Stromal cell of bone marrow (primary cell): ENCODE results near the gene LMF1.
"Not testable (repeated sequence)": the region's sequence is repeated elsewhere in the genome, so short reads cannot be mapped to it uniquely, and the experiment has no call there.

Experiments
- DNase-seq: peaks from one replicate; pipeline ENCODE4 v3.0.0-alpha.2; 2012; ENCODE audit warnings: low read depth

Gene LMF1

GRCh38 chr16:947922-948303, 22.9 kb downstream of the LMF1 start:
- not testable (repeated sequence) for DNase-seq

- no peak for DNase-seq
These were observed 23.4 kb downstream of the LMF1 start for GRCh38 chr16:947255-947921.

- no peak for DNase-seq
These were observed 24.8 kb downstream of the LMF1 start for GRCh38 chr16:946048-946395.

GRCh38 chr16:945271-946047, 25.3 kb downstream of the LMF1 start:
- DNase-seq: no peak

- DNase-seq: no peak
These were observed 26.8 kb downstream of the LMF1 start for GRCh38 chr16:943971-944370.

- DNase-seq: no peak
These were observed 28.2 kb downstream of the LMF1 start for GRCh38 chr16:942436-943060.

GRCh38 chr16:939941-940340, 30.8 kb downstream of the LMF1 start:
- no peak for DNase-seq

- no peak for DNase-seq
These were observed 31.5 kb downstream of the LMF1 start for GRCh38 chr16:939311-939710.

GRCh38 chr16:938752-939151, 32.0 kb downstream of the LMF1 start:
- DNase-seq: no peak

GRCh38 chr16:938136-938535, 32.6 kb downstream of the LMF1 start:
- no peak for DNase-seq

GRCh38 chr16:937723-938122, 33.1 kb downstream of the LMF1 start:
- DNase-seq: no peak

GRCh38 chr16:937311-937710, 33.5 kb downstream of the LMF1 start:
- DNase-seq: no peak

GRCh38 chr16:935684-936083, 35.1 kb downstream of the LMF1 start:
- DNase-seq: no peak

- DNase-seq: no peak
These were observed 36.6 kb downstream of the LMF1 start for GRCh38 chr16:934178-934577.

- no peak for DNase-seq
These were observed 37.2 kb downstream of the LMF1 start for GRCh38 chr16:933581-933980.

- no peak for DNase-seq
These were observed 37.9 kb downstream of the LMF1 start for GRCh38 chr16:932831-933330.

GRCh38 chr16:931626-932500, 38.9 kb downstream of the LMF1 start:
- DNase-seq: no peak

- no peak for DNase-seq
These were observed 39.6 kb downstream of the LMF1 start for GRCh38 chr16:931171-931570.

- no peak for DNase-seq
These were observed 40.3 kb downstream of the LMF1 start for GRCh38 chr16:930511-930910.

- no peak for DNase-seq
These were observed 40.7 kb downstream of the LMF1 start for GRCh38 chr16:930076-930475.

GRCh38 chr16:929227-930073, 41.3 kb downstream of the LMF1 start:
- no peak for DNase-seq
